ENCODE data around the gene CAMTA1. TPM values are rescaled to one million over a fixed set of nuclear protein-coding genes. Genes with fewer than 3 reads are reported as not detected.

The CAMTA1 gene
- total RNA-seq, 1 experiment from 2014 or later, result 102 TPM

DNA sequence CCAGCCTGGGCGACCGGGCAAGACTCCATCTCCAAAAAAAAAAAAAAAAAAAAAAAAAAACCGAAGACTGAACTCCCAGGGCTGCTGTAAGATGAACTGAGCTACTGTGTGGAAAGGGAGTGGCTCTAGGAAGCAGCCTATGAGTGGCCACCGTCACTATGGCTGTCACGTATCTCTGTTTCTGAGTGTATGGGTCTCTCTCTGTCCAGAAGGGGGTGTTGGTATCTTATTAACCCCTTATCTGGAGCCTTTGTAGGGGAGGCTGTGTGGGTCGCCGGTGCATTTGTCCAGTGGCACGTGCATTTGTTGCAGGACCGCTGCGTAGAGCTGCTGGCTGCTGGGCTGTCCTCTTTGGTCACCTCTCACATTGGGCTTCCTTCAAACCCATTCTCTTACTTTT, 326.6 kb downstream of the CAMTA1 start:
- Histone ChIP-seq H3K36me3 (replicated peaks; ENCODE audit: control insufficient read depth, insufficient read depth, low read length) (no peaks in the 10 kb centered on the region), H3K27me3 (ENCODE audit: control insufficient read depth, insufficient read depth, low read length) (no peaks in the 10 kb centered on the region), H3K4me3 (ENCODE audit: insufficient read depth, low read depth, low read length) (no peak overlapping the region)
- no peak for DNase-seq

DNA sequence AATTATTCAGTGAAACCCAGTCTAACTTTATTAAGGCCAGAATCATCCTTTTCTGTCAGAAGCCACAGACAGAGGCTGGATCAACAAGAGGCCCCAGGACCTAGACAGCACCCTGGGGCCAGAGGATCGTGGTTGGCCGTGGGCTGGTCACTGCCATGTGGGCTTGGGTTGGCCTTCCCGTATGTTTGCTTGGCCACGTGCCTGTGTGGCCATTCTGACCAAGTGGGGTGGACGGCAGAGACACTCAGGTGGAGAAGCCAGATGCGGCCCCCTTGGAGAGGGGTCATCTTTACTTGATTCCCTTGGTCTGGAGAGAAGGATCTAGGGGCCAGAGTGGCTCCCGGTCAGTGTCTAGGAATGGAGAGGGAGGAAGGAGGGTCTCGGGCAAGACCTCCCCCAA, 327.9 kb downstream of the CAMTA1 start:
- Histone ChIP-seq H3K27me3 (ENCODE audit: control insufficient read depth, insufficient read depth, low read length) (no peaks in the 10 kb centered on the region), H3K4me3 (ENCODE audit: insufficient read depth, low read depth, low read length) (no peak overlapping the region), H3K36me3 (replicated peaks; ENCODE audit: control insufficient read depth, insufficient read depth, low read length) (no peaks in the 10 kb centered on the region)
- DNase-seq, result no peak

DNA sequence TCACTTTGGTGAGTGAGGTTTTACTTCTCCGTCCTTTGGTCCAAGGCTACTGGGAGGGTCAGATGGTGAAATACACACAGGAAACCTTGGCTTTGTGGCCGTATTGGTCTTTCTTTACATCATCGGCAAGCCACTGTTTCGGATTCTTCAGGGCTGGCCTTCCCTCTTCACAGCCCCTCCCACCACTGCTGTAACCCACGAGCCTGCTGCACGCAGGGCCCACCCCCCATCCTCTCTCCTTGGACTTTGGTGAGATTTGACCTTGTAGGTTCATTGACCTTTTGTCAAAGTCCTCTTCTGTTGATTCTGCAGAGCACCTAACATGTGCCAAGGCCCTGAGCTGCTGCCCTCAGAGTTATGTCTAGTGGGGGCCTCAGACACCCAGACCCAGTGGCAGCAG, 328.6 kb downstream of the CAMTA1 start:
- Histone ChIP-seq H3K4me3 (ENCODE audit: insufficient read depth, low read depth, low read length) (no peak overlapping the region), H3K27me3 (ENCODE audit: control insufficient read depth, insufficient read depth, low read length) (no peaks in the 10 kb centered on the region), H3K36me3 (replicated peaks; ENCODE audit: control insufficient read depth, insufficient read depth, low read length) (no peaks in the 10 kb centered on the region)
- DNase-seq, result no peak

DNA sequence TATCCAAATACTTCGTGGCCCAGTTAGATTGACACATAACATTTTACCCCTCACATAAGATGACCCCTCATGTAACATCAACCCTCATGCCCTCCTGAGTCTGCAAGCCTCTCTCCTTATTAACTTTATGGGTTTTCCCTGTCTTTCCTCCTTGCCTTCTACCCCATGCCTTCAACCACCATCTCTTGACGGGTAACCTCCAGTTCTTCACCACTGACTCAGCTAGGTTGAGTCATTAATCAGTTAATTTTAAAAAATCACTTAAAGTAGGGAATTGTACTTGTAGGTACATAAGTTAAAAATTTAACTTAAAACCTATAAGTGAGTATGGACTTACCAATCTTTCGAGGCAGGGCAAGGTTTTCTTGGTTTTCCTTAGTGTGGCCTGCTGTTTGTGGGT, 330.7 kb downstream of the CAMTA1 start:
- Histone ChIP-seq H3K36me3 (replicated peaks; ENCODE audit: control insufficient read depth, insufficient read depth, low read length) (no peaks in the 10 kb centered on the region), H3K4me3 (ENCODE audit: insufficient read depth, low read depth, low read length) (no peak overlapping the region), H3K27me3 (ENCODE audit: control insufficient read depth, insufficient read depth, low read length) (no peaks in the 10 kb centered on the region)
- no peak for DNase-seq

DNA sequence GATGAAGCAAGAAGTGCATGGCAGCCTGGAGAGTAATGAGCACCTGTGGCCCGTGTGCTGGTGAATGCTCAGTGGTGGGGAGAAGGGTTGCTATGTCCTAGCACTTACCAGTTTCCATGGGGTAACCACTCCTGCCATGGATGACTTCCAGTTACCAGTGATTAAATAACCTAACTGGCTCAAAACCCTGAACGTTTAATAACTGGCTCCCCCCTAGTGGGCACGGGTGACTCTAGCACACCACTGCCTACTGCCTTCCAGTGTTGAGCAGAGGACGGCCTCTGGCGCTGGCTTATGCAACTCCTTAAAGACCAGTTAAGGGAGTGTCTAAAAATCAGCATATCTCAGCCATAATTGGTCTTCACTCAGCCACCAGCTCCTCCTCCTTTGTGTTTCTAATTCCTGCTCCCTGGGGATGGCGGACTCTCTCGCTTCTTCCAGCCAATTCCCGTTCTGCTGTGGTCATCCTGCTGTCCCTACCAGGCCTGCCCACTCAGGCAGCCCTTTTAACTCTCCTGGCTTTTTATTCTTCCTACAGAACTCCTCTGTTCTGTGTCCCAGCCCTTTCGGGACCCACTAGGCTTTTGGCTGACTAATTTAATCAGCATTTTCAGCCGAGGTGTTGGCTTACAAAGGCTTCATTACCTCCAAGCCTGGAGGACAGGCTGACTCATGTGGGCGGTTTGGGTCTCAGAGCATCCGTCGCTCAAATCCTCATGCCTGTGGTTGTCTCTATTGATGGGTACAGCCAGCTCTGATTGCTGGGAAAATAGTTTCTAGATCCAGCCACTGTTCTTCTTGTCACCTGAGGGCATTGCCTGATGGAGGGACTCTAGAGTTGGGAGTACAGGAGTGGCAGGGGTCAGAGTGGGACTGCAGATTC, 332.4 kb downstream of the CAMTA1 start:
- DNase-seq, result peak; percentile 82
- no peaks in the 10 kb centered on the region for H3K27me3 ChIP-seq (ENCODE audit: control insufficient read depth, insufficient read depth, low read length)
- H3K36me3 ChIP-seq (replicated peaks; ENCODE audit: control insufficient read depth, insufficient read depth, low read length), result no peaks in the 10 kb centered on the region
- H3K4me3 ChIP-seq (ENCODE audit: insufficient read depth, low read depth, low read length), result no peak overlapping the region

DNA sequence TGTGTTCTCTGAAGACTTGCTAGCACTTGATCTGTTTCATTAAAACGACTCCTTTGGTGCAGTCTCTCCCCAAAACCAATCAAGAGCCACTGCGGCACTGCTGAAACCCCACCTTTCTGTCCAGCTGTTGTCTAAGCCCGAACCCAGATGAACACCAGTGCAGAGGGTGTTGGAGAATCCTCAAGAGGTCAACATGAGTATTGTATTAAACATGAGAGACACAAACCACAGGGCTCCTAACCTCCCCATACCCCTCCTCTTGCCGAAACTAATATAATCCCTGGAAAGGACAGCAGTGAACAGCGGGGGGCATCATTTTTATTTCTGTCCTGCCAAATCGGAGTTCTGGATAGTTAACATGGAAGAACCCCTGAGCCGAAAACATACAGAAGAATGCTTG, 333.9 kb downstream of the CAMTA1 start:
- H3K27me3 ChIP-seq (ENCODE audit: control insufficient read depth, insufficient read depth, low read length), result no peaks in the 10 kb centered on the region; the same call in 1 of the 2 replicates
- no peak overlapping the region for H3K4me3 ChIP-seq (ENCODE audit: insufficient read depth, low read depth, low read length)
- DNase-seq, result no peak
- no peaks in the 10 kb centered on the region for H3K36me3 ChIP-seq (replicated peaks; ENCODE audit: control insufficient read depth, insufficient read depth, low read length)

DNA sequence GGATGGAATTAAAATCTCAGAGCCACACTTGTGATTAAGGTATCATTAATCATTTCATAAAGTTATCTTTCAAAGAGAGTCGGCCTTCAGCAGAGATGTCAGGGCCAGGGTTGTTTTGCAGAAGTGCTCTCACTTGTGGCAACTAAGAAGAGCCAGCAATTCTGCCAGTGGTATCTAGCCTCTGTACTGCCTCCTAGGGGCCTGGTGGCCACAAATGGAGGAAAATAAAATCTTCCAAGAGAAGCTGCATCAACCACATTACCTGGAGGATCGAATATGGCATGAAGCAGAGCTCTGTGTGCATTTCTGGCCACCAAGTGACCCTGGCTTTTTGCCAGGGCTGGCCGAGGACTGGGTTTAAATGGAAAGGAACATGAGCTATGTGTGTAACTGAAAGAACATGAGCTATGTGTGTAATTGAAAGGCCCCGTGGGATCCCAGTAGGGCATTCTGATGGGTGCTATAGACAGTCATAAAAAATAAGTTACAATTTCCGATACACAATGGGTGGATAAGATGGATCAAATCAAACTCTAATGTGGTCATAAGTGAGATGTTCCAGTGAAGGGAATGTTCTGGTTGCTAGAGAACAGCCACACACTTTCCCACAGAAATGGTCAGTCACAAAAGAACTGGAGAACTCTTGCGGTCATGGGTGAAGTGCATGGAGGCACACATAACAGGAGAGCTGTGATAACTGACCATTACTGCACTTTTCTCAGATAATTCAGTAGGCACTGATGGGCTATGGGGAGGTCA, 335.8 kb downstream of the CAMTA1 start:
- no peak overlapping the region for H3K4me3 ChIP-seq (ENCODE audit: insufficient read depth, low read depth, low read length)
- no peaks in the 10 kb centered on the region for H3K36me3 ChIP-seq (replicated peaks; ENCODE audit: control insufficient read depth, insufficient read depth, low read length)
- H3K27me3 ChIP-seq (ENCODE audit: control insufficient read depth, insufficient read depth, low read length), result no peaks in the 10 kb centered on the region; the same call in 1 of the 2 replicates
- DNase-seq, result peak; percentile 50

DNA sequence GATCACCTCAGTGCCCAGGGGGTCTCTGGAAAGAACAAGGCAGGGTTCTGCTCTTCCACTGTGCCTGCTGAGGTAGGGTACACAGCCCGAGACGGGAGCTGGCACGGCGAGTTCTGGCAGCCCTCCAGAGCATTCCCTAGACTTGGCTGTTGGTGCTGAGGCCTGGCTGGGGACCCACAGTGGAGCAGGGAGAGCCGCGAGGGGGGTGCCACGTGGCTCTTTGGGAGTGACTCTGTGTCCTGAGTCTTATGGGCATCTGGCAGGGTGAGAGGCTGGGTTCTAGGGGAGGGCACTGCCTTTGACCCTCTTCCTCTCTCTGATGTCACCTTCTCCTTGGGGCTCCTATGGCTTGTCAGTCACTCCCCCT, 336.4 kb downstream of the CAMTA1 start:
- Histone ChIP-seq H3K27me3 (ENCODE audit: control insufficient read depth, insufficient read depth, low read length) (no peaks in the 10 kb centered on the region; the same call in 1 of the 2 replicates), H3K36me3 (replicated peaks; ENCODE audit: control insufficient read depth, insufficient read depth, low read length) (no peaks in the 10 kb centered on the region), H3K4me3 (ENCODE audit: insufficient read depth, low read depth, low read length) (no peak overlapping the region)
- no peak for DNase-seq

DNA sequence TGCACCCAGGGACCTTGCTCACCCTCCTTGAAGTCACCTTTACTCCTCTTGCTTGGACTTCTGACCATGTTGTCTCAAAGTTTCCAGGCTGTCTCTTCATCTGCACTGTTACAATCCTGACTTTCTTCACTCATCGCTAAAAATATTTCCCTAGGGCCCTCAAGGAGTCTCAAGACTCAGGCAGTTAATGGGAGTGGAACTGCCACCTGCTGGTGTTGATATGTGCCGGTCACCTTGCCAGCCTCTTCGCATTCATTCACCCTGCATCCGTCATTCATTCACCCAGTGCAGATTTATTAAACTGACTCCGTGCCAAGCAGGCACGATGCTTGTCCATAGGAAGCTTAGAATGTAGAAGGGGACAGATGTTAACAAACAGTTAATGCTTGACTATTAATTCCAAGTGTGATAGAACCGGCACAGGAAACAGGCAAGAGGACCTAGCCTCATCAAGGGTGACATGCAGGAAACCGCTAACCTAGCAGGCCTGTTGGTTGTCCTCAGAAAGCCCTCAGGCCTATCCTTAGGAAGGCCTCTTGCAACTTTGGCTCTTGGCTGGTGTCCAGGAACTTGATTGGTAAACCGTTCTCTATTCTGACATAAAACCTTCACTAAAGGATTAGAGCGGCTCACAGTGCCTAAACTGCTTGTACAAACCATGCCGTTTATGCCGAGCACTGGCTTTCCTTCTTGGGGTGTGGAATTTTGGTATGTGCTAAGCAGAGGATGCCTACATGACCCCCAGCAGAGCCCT, 342.2 kb downstream of the CAMTA1 start:
- no peaks in the 10 kb centered on the region for H3K36me3 ChIP-seq (replicated peaks; ENCODE audit: control insufficient read depth, insufficient read depth, low read length)
- no peaks in the 10 kb centered on the region; the same call in 1 of the 2 replicates for H3K27me3 ChIP-seq (ENCODE audit: control insufficient read depth, insufficient read depth, low read length)
- no peak overlapping the region for H3K4me3 ChIP-seq (ENCODE audit: insufficient read depth, low read depth, low read length)
- no peak for DNase-seq

DNA sequence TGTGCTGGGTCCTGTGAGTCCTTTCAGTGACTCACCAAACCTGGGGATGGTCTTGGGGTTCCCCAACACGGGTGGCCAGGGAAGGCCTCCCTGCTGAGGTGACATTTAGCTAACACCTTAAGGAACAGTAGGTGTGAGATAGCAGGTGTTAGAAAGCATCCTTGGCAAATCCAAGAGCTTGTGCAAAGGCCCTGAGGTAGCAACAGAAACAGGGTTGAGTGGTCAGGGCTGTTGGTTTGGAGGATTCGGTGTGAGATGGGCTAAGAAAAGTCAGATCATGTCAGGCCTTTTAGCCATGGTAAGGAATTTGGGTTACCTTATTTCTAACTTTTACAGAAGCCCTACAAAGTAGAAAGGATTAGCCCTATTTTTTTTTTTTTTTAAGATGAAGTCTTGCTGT, 343.0 kb downstream of the CAMTA1 start:
- H3K36me3 ChIP-seq (replicated peaks; ENCODE audit: control insufficient read depth, insufficient read depth, low read length), result no peaks in the 10 kb centered on the region
- no peak overlapping the region for H3K4me3 ChIP-seq (ENCODE audit: insufficient read depth, low read depth, low read length)
- no peak for DNase-seq

DNA sequence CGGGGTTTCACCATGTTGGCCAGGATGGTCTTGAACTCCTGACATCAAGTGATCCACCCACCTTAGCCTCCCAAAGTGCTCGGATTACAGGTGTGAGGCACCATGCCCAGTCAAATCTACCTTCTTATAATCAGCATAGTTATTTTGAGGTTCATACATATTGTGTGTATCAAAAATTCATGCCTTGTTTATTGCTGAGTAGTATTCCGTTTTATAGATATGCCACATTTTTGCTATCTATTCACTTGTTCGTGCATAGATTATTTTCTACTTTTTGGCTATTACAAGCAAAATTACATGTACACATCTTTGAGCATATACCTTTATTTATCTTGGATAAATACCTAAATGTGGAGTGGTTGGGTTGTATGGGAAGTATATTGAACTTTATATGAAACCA, 344.9 kb downstream of the CAMTA1 start:
- DNase-seq, result no peak
- Histone ChIP-seq H3K27me3 (ENCODE audit: control insufficient read depth, insufficient read depth, low read length) (no peaks in the 10 kb centered on the region), H3K36me3 (replicated peaks; ENCODE audit: control insufficient read depth, insufficient read depth, low read length) (no peaks in the 10 kb centered on the region), H3K4me3 (ENCODE audit: insufficient read depth, low read depth, low read length) (no peak overlapping the region)

More for the DNA sequence above, 343.0 kb downstream of the CAMTA1 start:
- H3K27me3 ChIP-seq (ENCODE audit: control insufficient read depth, insufficient read depth, low read length), result no peaks in the 10 kb centered on the region; the same call in 1 of the 2 replicates

DNA sequence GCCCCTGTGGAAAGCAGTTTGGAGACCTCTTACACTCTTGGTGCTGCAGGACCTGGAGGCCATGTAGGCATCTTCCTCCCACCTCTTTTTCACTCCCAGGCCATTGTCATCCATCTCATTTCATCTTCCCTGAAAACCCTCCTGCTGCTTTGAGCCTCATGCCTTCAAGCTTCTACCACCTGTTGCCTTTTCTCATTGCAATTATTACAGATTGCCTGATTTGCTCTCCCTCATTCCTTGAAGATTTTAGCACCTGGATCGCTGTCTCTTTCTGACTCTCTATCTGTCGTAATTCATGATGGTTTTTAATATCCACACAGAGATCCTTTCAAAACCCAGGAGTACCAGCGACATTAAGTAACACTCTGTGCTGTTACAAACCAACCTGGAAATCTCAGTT, 350.2 kb downstream of the CAMTA1 start:
- no peaks in the 10 kb centered on the region for H3K36me3 ChIP-seq (replicated peaks; ENCODE audit: control insufficient read depth, insufficient read depth, low read length)
- H3K4me3 ChIP-seq (ENCODE audit: insufficient read depth, low read depth, low read length), result no peak overlapping the region
- no peaks in the 10 kb centered on the region for H3K27me3 ChIP-seq (ENCODE audit: control insufficient read depth, insufficient read depth, low read length)
- peak; percentile 13 for DNase-seq

DNA sequence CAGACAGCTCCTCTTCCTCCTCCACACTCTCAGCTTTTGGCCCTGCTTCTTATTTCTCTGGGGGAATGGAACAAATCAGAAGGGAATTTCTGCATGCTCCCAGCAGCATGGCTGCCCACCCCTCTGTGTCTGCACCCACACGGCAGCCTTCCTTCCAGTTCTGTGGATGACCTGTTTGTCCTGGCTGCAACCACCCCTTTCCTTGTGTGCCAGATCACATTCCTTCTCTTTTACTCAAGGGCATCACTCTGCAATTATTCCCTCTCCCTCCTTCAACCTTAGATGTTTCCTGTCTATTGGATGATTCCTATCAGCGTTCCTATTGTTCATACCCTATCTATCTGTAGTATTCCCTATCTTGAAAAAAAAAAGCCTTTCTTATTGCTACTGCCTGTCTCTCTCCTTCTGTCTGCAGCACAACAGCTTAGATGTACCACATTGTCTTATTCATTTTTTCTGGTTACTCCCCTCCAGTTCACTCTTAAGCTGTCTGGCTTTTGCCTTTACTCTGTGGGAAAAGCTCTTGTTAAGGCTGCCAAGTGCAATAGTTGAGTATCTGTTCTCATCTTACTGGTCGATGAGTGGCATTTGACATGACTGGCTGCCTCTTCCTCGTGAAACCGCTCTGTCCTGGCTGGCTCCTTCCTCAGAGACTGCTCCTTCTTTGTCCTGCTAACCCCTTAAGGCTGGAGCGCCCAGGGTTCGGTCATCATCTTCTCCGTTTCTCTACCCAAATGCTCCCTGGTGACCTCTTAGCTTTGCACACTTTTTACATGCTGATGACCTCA, 351.1 kb downstream of the CAMTA1 start:
- Histone ChIP-seq H3K27me3 (ENCODE audit: control insufficient read depth, insufficient read depth, low read length) (no peaks in the 10 kb centered on the region), H3K4me3 (ENCODE audit: insufficient read depth, low read depth, low read length) (no peak overlapping the region), H3K36me3 (replicated peaks; ENCODE audit: control insufficient read depth, insufficient read depth, low read length) (no peaks in the 10 kb centered on the region)
- DNase-seq, result no peak

DNA sequence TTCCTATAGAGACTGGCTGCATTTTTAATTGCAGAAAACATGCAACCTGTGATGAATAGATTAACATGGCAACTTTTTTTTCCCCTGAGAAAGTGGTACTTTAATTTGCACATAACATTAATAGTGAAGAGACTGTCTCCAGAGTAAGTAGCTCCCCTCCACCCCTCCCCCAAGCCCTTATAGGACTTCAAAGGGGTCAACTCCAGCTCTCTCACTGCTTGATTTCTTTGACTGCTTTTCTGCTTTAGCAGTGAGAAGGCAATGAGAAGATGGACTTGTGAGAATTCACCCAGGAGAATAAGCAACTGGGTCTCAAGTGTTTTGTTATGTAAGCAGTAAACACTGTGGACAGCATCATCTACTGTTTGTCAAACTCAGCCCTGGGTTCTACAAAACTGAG, 355.0 kb downstream of the CAMTA1 start:
- Histone ChIP-seq H3K36me3 (replicated peaks; ENCODE audit: control insufficient read depth, insufficient read depth, low read length) (no peaks in the 10 kb centered on the region), H3K4me3 (ENCODE audit: insufficient read depth, low read depth, low read length) (no peak overlapping the region), H3K27me3 (ENCODE audit: control insufficient read depth, insufficient read depth, low read length) (no peaks in the 10 kb centered on the region)
- DNase-seq, result peak; percentile 28
